Thyroid gland (tissue), 4 donors: ENCODE measurements around the gene S1PR5. TPM values are rescaled to one million over a fixed set of nuclear protein-coding genes. Genes with fewer than 3 reads are reported as not detected.

Experiments used
- DNase-seq, 2 donors: peaks; one replicate each; pipeline ENCODE4 v3.0.0-alpha.2; 2019
- H3K27ac ChIP-seq, 3 donors: fragments of 200-600 bp; sonication (generic); 1 replicate in 2 of 3; 2 replicates in 1 of 3; pipeline ENCODE4 v1.5.1; 2016 to 2019; ENCODE audit warnings: mild to moderate bottlenecking in 1 of 3, moderate library complexity in 1 of 3
- H3K27me3 ChIP-seq: fragments of 200-600 bp; sonication (generic); one replicate; pipeline ENCODE4 v1.5.1; 2019
- H3K36me3 ChIP-seq, 2 donors: fragments of 200-600 bp; sonication (generic); one replicate each; pipeline ENCODE4 v1.5.1; 2016 to 2019
- H3K4me1 ChIP-seq, 2 donors: fragments of 200-600 bp; sonication (generic); one replicate each; pipeline ENCODE4 v1.5.1; 2017 to 2019
- H3K4me3 ChIP-seq, 3 donors: fragments of 200-600 bp; sonication (generic); replicated peaks in 1 of 3; 1 replicate in 2 of 3; 2 replicates in 1 of 3; pipeline ENCODE4 v1.5.1; 2016; ENCODE audit warnings: mild to moderate bottlenecking in 1 of 3
- H3K9me3 ChIP-seq: fragments of 200-600 bp; sonication (generic); one replicate; pipeline ENCODE4 v1.5.1; 2017
- POLR2A ChIP-seq, 2 donors: fragments of 450-650 bp; IDR thresholded peaks; one replicate each; pipeline ENCODE4 v1.6.1; 2017; ENCODE audit warnings: antibody characterized with exemption in 2 of 2, mild to moderate bottlenecking in 2 of 2, moderate library complexity in 1 of 2
- WGBS, 2 donors: methylation state at CpG; one replicate each; pipeline ENCODE4 v1.1.5; 2017; 5-methylcytosine and 5-hydroxymethylcytosine counted together
- intact Hi-C: fragments of 100-400 bp; cut with DNase I; formaldehyde crosslinking; loops from one replicate; pipeline ENCODE4 v1.15.1; 2023
- microRNA counts, 2 donors: library from miRNA; unstranded; fragments of <30 nt; microRNA quantifications; one replicate each; lab custom pipeline; 2016 to 2017
- microRNA-seq: library from miRNA; unstranded; fragments of <30 nt; microRNA quantifications from one replicate; pipeline ENCODE4, GENCODE V29; 2016
- small RNA-seq: library from RNA; depleted of rRNA; stranded (forward); fragments of <200 nt; gene quantifications from one replicate; pipeline ENCODE3, GENCODE V24; 2016
- total RNA-seq, 4 donors: library from RNA; depleted of rRNA; stranded (reverse); fragments of >200 nt; gene quantifications; one replicate each; pipeline ENCODE4 v1.2.3, GENCODE V29; 2016
- TF ChIP-seq, protein P1 (sequence below), 6 experiments: fragments of 200-600 bp in 3 of 6; fragments of 450-650 bp in 3 of 6; sonication (generic) in 3 of 6; IDR thresholded peaks; one replicate each; pipeline ENCODE4 v1.5.1; 2016 to 2019; ENCODE audit warnings: antibody characterized with exemption in 6 of 6, mild to moderate bottlenecking in 2 of 6, inconsistent platforms in 1 of 6, moderate library complexity in 1 of 6

The S1PR5 gene
- total RNA-seq, 4 donors from 2014 or later = 0.22 to 0.59 (median 0.27) TPM; not detected in 1

- H3K9me3 ChIP-seq = no peaks in the 10 kb centered on the region
- no peaks in the 10 kb centered on the region for H3K4me1 ChIP-seq
- intact Hi-C loops = no loop called here
- no peak for DNase-seq
- no peaks in the 10 kb centered on the region for H3K27me3 ChIP-seq
- peaks cover 4 to 17% of the 10 kb centered on the region in 2 donors for H3K36me3 ChIP-seq
- TF ChIP-seq, protein P1, sequence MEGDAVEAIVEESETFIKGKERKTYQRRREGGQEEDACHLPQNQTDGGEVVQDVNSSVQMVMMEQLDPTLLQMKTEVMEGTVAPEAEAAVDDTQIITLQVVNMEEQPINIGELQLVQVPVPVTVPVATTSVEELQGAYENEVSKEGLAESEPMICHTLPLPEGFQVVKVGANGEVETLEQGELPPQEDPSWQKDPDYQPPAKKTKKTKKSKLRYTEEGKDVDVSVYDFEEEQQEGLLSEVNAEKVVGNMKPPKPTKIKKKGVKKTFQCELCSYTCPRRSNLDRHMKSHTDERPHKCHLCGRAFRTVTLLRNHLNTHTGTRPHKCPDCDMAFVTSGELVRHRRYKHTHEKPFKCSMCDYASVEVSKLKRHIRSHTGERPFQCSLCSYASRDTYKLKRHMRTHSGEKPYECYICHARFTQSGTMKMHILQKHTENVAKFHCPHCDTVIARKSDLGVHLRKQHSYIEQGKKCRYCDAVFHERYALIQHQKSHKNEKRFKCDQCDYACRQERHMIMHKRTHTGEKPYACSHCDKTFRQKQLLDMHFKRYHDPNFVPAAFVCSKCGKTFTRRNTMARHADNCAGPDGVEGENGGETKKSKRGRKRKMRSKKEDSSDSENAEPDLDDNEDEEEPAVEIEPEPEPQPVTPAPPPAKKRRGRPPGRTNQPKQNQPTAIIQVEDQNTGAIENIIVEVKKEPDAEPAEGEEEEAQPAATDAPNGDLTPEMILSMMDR (IDR thresholded peaks at IDR 0.05) = no peak
- no peak for TF ChIP-seq POLR2A (IDR thresholded peaks at IDR 0.05)
- no peak overlapping the region for H3K27ac ChIP-seq
- H3K4me3 ChIP-seq = no peak overlapping the region
- 91 to 92% methylated on average over 11 to 19 of the region's 20 CpGs for WGBS, 2 donors
Measured at GRCh38 chr19:10467104-10467706, 50.0 kb downstream of the S1PR5 start.

DNA sequence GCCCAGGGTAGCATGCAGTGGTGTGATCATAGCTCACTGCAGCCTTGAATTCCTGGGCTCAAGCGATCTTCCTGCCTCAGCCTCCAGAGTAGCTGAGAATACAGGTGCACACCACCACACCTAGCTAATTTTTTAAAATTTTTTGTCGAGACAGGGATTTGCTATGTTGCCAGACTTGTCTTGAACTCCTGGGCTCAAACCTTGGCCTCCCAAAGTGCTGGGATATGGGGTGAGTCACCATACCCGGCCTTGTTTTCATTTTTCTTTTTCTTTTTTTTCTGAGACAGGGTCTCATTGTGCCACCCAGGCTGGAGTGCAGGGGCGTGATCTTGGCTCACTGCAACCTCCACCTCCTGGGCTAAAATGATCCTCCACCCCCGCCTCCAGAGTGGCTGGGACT lies 52.8 kb downstream of the S1PR5 start:
- no peaks in the 10 kb centered on the region for H3K9me3 ChIP-seq
- 93 to 98% methylated on average over 5 of the region's 5 CpGs for WGBS, 2 donors
- no peaks in the 10 kb centered on the region for H3K27me3 ChIP-seq
- H3K36me3 ChIP-seq = peaks cover 4 to 17% of the 10 kb centered on the region in 2 donors
- no peak for DNase-seq
- no peak for TF ChIP-seq POLR2A (IDR thresholded peaks at IDR 0.05)
- TF ChIP-seq, protein P1 (IDR thresholded peaks at IDR 0.05) = no peak
- H3K4me1 ChIP-seq = no peaks in the 10 kb centered on the region
- no peak overlapping the region for H3K27ac ChIP-seq
- no peak overlapping the region for H3K4me3 ChIP-seq
- intact Hi-C loops = no loop called here

MicroRNAs encoded within 50 kb of the gene (microRNA counts, 767-probe panel; counts per million panel counts)
- microRNA hsa-miR-1238 (lab: Ali Mortazavi, UCI) = 0 counts per million in 2 donors

Small RNAs within 50 kb of the gene (microRNA-seq; reads per million reads assigned to microRNA genes)
- not detected for gene MIR1238

Small RNAs within 50 kb of the gene (small RNA-seq; reads per million reads assigned to genes)
- not detected for gene MIR1238
- gene RNU7-140P = not detected

Other genes starting within 250 kb of the S1PR5 start
- 10 to 100 TPM in 3 of 4 donors, 1 to 10 TPM in 1; 8.1 to 37.6 (median 19.7) TPM for gene ICAM1, start 246.3 kb downstream of the S1PR5 start, total RNA-seq
- under 1 TPM in 1 of 4 donors, not detected in 3; 0.44 TPM for gene ICAM4, start 230.5 kb downstream of the S1PR5 start, total RNA-seq
- gene ICAM5, start 227.5 kb downstream of the S1PR5 start, total RNA-seq = 1 to 10 TPM in 2 of 4 donors, not detected in 2; 1.0 to 1.6 TPM
- gene ZGLP1, start 207.6 kb downstream of the S1PR5 start, total RNA-seq = 1 to 10 TPM in 3 of 4 donors, under 1 TPM in 1; 0.75 to 8.8 (median 2.2) TPM
- 10 to 100 TPM; 22.8 to 44.8 (median 33.3) TPM for gene FDX2, start 201.4 kb downstream of the S1PR5 start, total RNA-seq
- 10 to 100 TPM; 18.3 to 52.0 (median 39.1) TPM for gene RAVER1, start 183.9 kb downstream of the S1PR5 start, total RNA-seq
- gene ICAM3, start 177.8 kb downstream of the S1PR5 start, total RNA-seq = 1 to 10 TPM; 5.5 to 8.5 (median 5.8) TPM
- 100 to 1,000 TPM in 1 of 4 donors, 10 to 100 TPM in 3; 59.1 to 127 (median 70.3) TPM for gene TYK2, start 136.9 kb downstream of the S1PR5 start, total RNA-seq
- gene CDC37, start 113.9 kb downstream of the S1PR5 start, total RNA-seq = 100 to 1,000 TPM in 3 of 4 donors, 10 to 100 TPM in 1; 99.7 to 154 (median 125) TPM
- gene PDE4A, start 96.9 kb downstream of the S1PR5 start, total RNA-seq = 10 to 100 TPM; 16.1 to 21.0 (median 18.4) TPM
- gene KEAP1, start 14.1 kb downstream of the S1PR5 start, total RNA-seq = 10 to 100 TPM; 95.4 to 99.9 (median 97.8) TPM
- gene ATG4D, start 26.5 kb upstream of the S1PR5 start, total RNA-seq = 10 to 100 TPM; 28.4 to 37.0 (median 31.3) TPM
- 10 to 100 TPM; 17.3 to 49.7 (median 28.2) TPM for gene KRI1, start 48.6 kb upstream of the S1PR5 start, total RNA-seq
- gene CDKN2D, start 51.5 kb upstream of the S1PR5 start, total RNA-seq = 1 to 10 TPM; 2.0 to 8.2 (median 3.7) TPM
- 100 to 1,000 TPM in 2 of 4 donors, 10 to 100 TPM in 2; 69.7 to 129 (median 102) TPM for gene AP1M2, start 69.9 kb upstream of the S1PR5 start, total RNA-seq
- 100 to 1,000 TPM in 2 of 4 donors, 10 to 100 TPM in 2; 86.0 to 141 (median 113) TPM for gene SLC44A2, start 108.1 kb upstream of the S1PR5 start, total RNA-seq
- 100 to 1,000 TPM; 122 to 232 (median 159) TPM for gene ILF3, start 136.9 kb upstream of the S1PR5 start, total RNA-seq
- 10 to 100 TPM; 26.2 to 63.3 (median 37.4) TPM for gene QTRT1, start 184.0 kb upstream of the S1PR5 start, total RNA-seq
- gene DNM2, start 200.6 kb upstream of the S1PR5 start, total RNA-seq = 100 to 1,000 TPM in 3 of 4 donors, 10 to 100 TPM in 1; 95.1 to 155 (median 120) TPM